ENCODE data around the gene NPAS3. TPM values are rescaled to one million over a fixed set of nuclear protein-coding genes. Genes with fewer than 3 reads are reported as not detected.

The NPAS3 gene
- total RNA-seq, 3 donors from 2014 or later: 0.96 to 4.0 (median 2.0) TPM

GRCh38 chr14:33390335-33390734 is 451.7 kb downstream of the NPAS3 start:
- intact Hi-C loops (cut with DNase I; ENCODE audit: low total_unique reads): no loop called here
- no peaks in the 10 kb centered on the region for H3K27me3 ChIP-seq
- no peaks in the 10 kb centered on the region for H3K36me3 ChIP-seq
- no peaks in the 10 kb centered on the region for H3K4me1 ChIP-seq
- H3K27ac ChIP-seq: no peak overlapping the region
- H3K9me3 ChIP-seq: no peaks in the 10 kb centered on the region
- no peak for DNase-seq (ENCODE audit: low spot score in 2 of 2)
- no peak for TF ChIP-seq POLR2A (IDR thresholded peaks at IDR 0.05)
- TF ChIP-seq, protein P1, sequence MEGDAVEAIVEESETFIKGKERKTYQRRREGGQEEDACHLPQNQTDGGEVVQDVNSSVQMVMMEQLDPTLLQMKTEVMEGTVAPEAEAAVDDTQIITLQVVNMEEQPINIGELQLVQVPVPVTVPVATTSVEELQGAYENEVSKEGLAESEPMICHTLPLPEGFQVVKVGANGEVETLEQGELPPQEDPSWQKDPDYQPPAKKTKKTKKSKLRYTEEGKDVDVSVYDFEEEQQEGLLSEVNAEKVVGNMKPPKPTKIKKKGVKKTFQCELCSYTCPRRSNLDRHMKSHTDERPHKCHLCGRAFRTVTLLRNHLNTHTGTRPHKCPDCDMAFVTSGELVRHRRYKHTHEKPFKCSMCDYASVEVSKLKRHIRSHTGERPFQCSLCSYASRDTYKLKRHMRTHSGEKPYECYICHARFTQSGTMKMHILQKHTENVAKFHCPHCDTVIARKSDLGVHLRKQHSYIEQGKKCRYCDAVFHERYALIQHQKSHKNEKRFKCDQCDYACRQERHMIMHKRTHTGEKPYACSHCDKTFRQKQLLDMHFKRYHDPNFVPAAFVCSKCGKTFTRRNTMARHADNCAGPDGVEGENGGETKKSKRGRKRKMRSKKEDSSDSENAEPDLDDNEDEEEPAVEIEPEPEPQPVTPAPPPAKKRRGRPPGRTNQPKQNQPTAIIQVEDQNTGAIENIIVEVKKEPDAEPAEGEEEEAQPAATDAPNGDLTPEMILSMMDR (IDR thresholded peaks at IDR 0.05): no peak
- TF ChIP-seq POLR2AphosphoS5 (IDR thresholded peaks at IDR 0.05): no peak
- no peak overlapping the region for H3K4me3 ChIP-seq

- no peak for TF ChIP-seq POLR2AphosphoS5 (IDR thresholded peaks at IDR 0.05)
- no peak for TF ChIP-seq POLR2A (IDR thresholded peaks at IDR 0.05)
- TF ChIP-seq, protein P1 (IDR thresholded peaks at IDR 0.05): no peak
- Histone ChIP-seq H3K4me1 (no peaks in the 10 kb centered on the region), H3K4me3 (no peak overlapping the region), H3K27me3 (no peaks in the 10 kb centered on the region), H3K9me3 (no peaks in the 10 kb centered on the region), H3K27ac (no peak overlapping the region), H3K36me3 (no peaks in the 10 kb centered on the region)
- no peak for DNase-seq (ENCODE audit: low spot score in 2 of 2)
- intact Hi-C loops (cut with DNase I; ENCODE audit: low total_unique reads): no loop called here
Measured at GRCh38 chr14:33393231-33393894, 454.7 kb downstream of the NPAS3 start.

GRCh38 chr14:33393895-33394368 is 455.3 kb downstream of the NPAS3 start:
- no peaks in the 10 kb centered on the region for H3K4me1 ChIP-seq
- no peak overlapping the region for H3K27ac ChIP-seq
- no peak overlapping the region for H3K4me3 ChIP-seq
- no peaks in the 10 kb centered on the region for H3K27me3 ChIP-seq
- no peaks in the 10 kb centered on the region for H3K36me3 ChIP-seq
- DNase-seq (ENCODE audit: low spot score in 2 of 2): no peak
- TF ChIP-seq POLR2AphosphoS5 (IDR thresholded peaks at IDR 0.05) (no peak), POLR2A (IDR thresholded peaks at IDR 0.05) (no peak)
- TF ChIP-seq, protein P1 (IDR thresholded peaks at IDR 0.05): no peak
- no peaks in the 10 kb centered on the region for H3K9me3 ChIP-seq
- intact Hi-C loops (cut with DNase I; ENCODE audit: low total_unique reads): no loop called here

- intact Hi-C loops (cut with DNase I; ENCODE audit: low total_unique reads): no loop called here
- H3K27me3 ChIP-seq: no peaks in the 10 kb centered on the region
- H3K27ac ChIP-seq: no peak overlapping the region
- H3K36me3 ChIP-seq: no peaks in the 10 kb centered on the region
- peaks cover 7 to 12% of the 10 kb centered on the region in 2 donors for H3K9me3 ChIP-seq
- H3K4me1 ChIP-seq: no peaks in the 10 kb centered on the region
- no peak for DNase-seq (ENCODE audit: low spot score in 2 of 2)
- H3K4me3 ChIP-seq: no peak overlapping the region
- TF ChIP-seq POLR2A (IDR thresholded peaks at IDR 0.05) (no peak), POLR2AphosphoS5 (IDR thresholded peaks at IDR 0.05) (no peak)
- TF ChIP-seq, protein P1 (IDR thresholded peaks at IDR 0.05): no peak
Measured at GRCh38 chr14:33401311-33401710, 462.6 kb downstream of the NPAS3 start.

- no peaks in the 10 kb centered on the region for H3K4me1 ChIP-seq
- no peaks in the 10 kb centered on the region for H3K36me3 ChIP-seq
- H3K27me3 ChIP-seq: no peaks in the 10 kb centered on the region
- H3K9me3 ChIP-seq: peaks cover 7 to 12% of the 10 kb centered on the region in 2 donors
- no peak overlapping the region for H3K4me3 ChIP-seq
- no peak overlapping the region for H3K27ac ChIP-seq
- intact Hi-C loops (cut with DNase I; ENCODE audit: low total_unique reads): no loop called here
- no peak for DNase-seq (ENCODE audit: low spot score in 2 of 2)
- TF ChIP-seq POLR2A (IDR thresholded peaks at IDR 0.05): no peak
- TF ChIP-seq POLR2AphosphoS5 (IDR thresholded peaks at IDR 0.05): no peak
- TF ChIP-seq, protein P1 (IDR thresholded peaks at IDR 0.05): no peak
Measured at GRCh38 chr14:33402604-33403003, 463.9 kb downstream of the NPAS3 start.

Data from breast epithelium (tissue), 4 donors.